CD4-positive, alpha-beta T cell treated with Interleukin-1 beta for 1 hour (primary cell): ENCODE measurements around the gene GFOD2.

Source experiments
- DNase-seq, 2 donors: peaks; one replicate each; pipeline ENCODE4 v3.0.0-alpha.2; 2020 to 2022

GFOD2 gene

DNA sequence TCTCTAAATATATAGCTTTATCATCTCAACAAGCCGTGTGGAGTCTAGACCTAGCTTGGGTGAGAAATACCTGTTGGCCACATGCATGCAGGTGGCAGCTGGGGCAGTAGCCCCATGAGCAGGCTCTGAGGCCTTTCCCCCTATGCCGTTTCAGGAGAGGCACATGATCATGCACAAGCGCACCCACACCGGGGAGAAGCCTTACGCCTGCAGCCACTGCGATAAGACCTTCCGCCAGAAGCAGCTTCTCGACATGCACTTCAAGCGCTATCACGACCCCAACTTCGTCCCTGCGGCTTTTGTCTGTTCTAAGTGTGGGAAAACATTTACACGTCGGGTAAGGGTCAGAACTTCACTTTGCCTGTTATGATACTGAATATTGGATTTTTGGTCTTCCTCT is 90.9 kb downstream of the GFOD2 start:
- DNase-seq = no peak
